T-helper 17 cell (primary cell): Measurements from ENCODE around the gene S100A7A. TPM values are rescaled to one million over a fixed set of nuclear protein-coding genes. Genes with fewer than 3 reads are reported as not detected.

Experiments
- ATAC-seq: fragments of 150-1000 bp; cut with Tn5 transposase; 2 replicates; pipeline ENCODE4 v1.10.0; 2021; ENCODE audit warnings: mild to moderate bottlenecking, moderate library complexity
- DNase-seq, 3 donors: peaks; one replicate each; pipeline versions ENCODE4 v3.0.0 to v3.0.0-alpha.2; 2020 to 2021
- H3K9me3 ChIP-seq: one replicate; pipeline ENCODE4 v1.7.0; 2013; ENCODE audit warnings: low read length, mild to moderate bottlenecking; ENCODE audit not compliant: control insufficient read depth, poor library complexity, severe bottlenecking
- H3K27ac Mint-ChIP-seq: one replicate; pipeline ENCODE4 v1.8.0; 2022; ENCODE audit warnings: mild to moderate bottlenecking, moderate library complexity, mixed read lengths
- H3K27me3 Mint-ChIP-seq: one replicate; pipeline ENCODE4 v1.8.0; 2022; ENCODE audit warnings: mixed read lengths
- H3K36me3 Mint-ChIP-seq: one replicate; pipeline ENCODE4 v1.8.0; 2022; ENCODE audit warnings: low read depth, mixed read lengths
- H3K4me1 Mint-ChIP-seq: one replicate; pipeline ENCODE4 v1.8.0; 2022; ENCODE audit warnings: mild to moderate bottlenecking, mixed read lengths
- H3K4me3 Mint-ChIP-seq: one replicate; pipeline ENCODE4 v1.8.0; 2022; ENCODE audit warnings: mild to moderate bottlenecking, moderate library complexity, mixed read lengths
- total RNA-seq, 4 donors: library from RNA in 2 of 4; stranded (reverse) in 2 of 4; gene quantifications; one replicate each; pipeline ENCODE4 v1.2.3 and lab custom pipeline; 2022 to 2026

The S100A7A gene
- not detected for total RNA-seq
- 0 reads per million in 2 donors for total RNA-seq (lab: John Stamatoyannopoulos, UW)

DNA sequence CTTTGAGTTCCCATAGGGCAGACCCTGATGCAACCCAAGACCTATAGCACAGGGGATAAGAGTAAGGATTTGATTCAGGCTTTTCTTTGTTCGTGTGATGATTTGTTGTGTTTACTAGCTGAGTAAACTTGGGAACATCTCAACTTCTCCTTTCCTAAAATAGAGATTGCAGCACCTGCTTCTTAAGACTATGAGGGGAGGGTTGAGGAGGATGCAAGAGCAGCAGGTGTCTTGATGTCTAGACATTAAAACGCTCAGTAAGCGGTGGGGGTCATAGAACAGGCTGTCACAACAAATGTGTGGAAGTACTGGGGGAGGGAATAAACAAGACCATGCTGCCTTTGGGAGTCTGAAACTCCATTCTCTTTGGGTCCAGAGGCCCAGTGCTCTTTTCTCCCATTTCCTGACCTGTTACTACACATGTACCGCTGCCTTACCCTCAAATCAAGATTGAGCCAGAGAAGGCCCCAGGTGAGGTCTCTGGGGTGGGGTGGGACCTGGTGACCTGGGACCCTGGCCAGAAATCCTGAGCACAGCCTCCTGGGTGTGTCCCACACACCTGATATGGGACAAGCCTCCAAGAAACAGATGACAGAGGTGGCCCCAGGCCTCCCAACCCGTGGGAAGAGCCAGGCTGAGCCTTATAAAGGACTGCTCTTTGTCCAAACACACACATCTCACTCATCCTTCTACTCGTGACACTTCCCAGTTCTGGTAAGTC is at the start of gene S100A7A:
Gene S100A7A (plus strand): TSS at position 671 of the 721 bp plus-strand sequence. CDS start 1,563 bp downstream, outside the sequence.
- H3K4me1 Mint-ChIP-seq, result no peaks in the 10 kb centered on the region
- peaks cover 29% of the 10 kb centered on the region for H3K27me3 Mint-ChIP-seq
- no peaks in the 10 kb centered on the region for H3K36me3 Mint-ChIP-seq
- ATAC-seq (no peak), DNase-seq (no peak)
- H3K4me3 Mint-ChIP-seq, result no peak within 1 kb of the TSS
- no peaks in the 10 kb centered on the region for H3K9me3 ChIP-seq
- no peak within 1 kb of the TSS for H3K27ac Mint-ChIP-seq

DNA sequence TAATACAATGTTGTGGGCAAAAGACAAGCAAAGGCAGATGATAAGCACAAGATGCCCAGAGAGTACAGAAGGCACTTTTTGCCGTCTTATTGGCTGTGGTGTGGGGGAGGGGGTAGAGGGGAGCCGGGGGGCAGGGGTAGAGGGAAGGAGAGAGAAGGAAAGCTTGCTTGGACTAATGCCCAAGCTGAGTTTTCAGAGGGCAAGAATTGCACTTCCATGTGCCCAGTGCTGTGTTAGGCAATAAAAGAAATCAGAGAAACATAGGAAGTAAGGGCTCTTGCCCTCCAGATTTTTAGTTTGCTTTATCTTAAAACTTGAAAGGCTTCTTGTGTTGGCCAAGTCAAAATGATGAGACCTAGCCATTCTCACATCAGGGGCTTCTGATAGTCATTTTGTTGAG is 49.2 kb upstream of the S100A7A start:
- H3K9me3 ChIP-seq, result no peaks in the 10 kb centered on the region
- Mint-ChIP-seq H3K27ac (no peak overlapping the region), H3K4me1 (peaks cover 4% of the 10 kb centered on the region), H3K36me3 (peaks cover 7% of the 10 kb centered on the region), H3K27me3 (peaks cover 38% of the 10 kb centered on the region), H3K4me3 (no peak overlapping the region)
- ATAC-seq (no peak), DNase-seq (no peak)

DNA sequence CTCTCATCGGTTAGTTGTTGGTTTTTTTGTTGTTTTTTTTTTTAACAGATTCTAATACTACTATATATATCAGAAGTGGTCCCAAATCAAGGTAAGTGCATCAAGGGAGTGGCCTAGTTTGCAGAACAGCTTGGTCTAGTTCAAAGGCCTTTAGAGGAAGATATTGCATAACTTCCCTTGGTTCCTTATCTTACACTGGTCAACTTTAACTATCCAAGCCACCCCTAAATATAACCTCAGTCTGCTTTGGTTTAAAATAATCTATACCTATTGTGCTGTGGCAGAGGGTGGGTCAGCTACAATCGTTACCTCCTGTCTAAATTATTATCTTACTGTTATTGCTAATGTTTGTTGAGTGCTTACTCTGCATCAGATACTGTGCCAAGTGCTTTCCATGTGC is 47.8 kb upstream of the S100A7A start:
- no peak for ATAC-seq
- Mint-ChIP-seq H3K4me3 (no peak overlapping the region), H3K36me3 (peaks cover 1% of the 10 kb centered on the region), H3K4me1 (peaks cover 4% of the 10 kb centered on the region), H3K27me3 (peaks cover 30% of the 10 kb centered on the region), H3K27ac (no peak overlapping the region)
- no peaks in the 10 kb centered on the region for H3K9me3 ChIP-seq
- DNase-seq, result no peak

DNA sequence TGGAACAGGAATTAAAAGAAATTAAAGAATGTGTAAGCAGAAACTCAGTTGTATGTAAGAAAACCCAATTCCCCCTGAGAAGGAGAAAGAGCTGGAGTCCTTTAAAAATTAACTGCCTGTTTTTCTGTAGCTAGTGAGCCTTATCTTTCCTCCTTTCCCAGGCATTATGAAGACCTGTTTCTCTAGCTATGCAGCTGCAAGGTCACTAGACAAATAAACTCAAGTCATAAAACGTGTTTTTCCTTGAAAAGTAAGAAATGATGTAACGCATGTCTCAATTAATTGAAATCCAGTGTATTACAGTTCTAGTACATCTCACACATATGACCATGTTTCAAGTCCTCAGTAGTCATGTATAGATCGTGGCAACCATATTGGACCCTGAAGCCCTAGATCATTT is 46.2 kb upstream of the S100A7A start:
- ATAC-seq (no peak), DNase-seq (no peak)
- H3K27ac Mint-ChIP-seq, result no peak overlapping the region
- H3K4me3 Mint-ChIP-seq, result no peak overlapping the region
- peaks cover 28% of the 10 kb centered on the region for H3K27me3 Mint-ChIP-seq
- no peaks in the 10 kb centered on the region for H3K9me3 ChIP-seq
- peaks cover 2% of the 10 kb centered on the region for H3K4me1 Mint-ChIP-seq
- no peaks in the 10 kb centered on the region for H3K36me3 Mint-ChIP-seq

DNA sequence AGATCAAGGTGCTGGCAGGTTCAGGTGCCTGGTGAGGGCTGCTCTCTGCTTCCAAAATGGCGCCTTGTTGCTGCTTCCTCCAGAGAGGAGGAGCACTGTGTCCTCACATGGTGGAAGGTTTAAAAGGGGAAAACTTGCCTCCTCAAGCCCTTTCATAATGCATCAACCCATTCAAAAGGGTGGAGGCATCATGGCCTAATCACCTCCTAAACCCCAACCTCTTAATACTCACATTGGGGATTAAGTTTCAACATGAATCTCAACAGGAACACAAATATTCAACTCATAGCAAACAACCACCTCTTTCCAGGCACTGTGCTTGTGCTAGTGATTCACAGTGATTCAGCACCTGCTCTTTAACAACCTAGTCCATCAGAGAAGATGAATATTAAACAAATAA is 45.1 kb upstream of the S100A7A start:
- no peak overlapping the region for H3K27ac Mint-ChIP-seq
- H3K36me3 Mint-ChIP-seq, result no peaks in the 10 kb centered on the region
- no peak for DNase-seq
- no peak for ATAC-seq
- H3K4me3 Mint-ChIP-seq, result no peak overlapping the region
- no peaks in the 10 kb centered on the region for H3K9me3 ChIP-seq
- peaks cover 2% of the 10 kb centered on the region for H3K4me1 Mint-ChIP-seq
- peaks cover 34% of the 10 kb centered on the region for H3K27me3 Mint-ChIP-seq

DNA sequence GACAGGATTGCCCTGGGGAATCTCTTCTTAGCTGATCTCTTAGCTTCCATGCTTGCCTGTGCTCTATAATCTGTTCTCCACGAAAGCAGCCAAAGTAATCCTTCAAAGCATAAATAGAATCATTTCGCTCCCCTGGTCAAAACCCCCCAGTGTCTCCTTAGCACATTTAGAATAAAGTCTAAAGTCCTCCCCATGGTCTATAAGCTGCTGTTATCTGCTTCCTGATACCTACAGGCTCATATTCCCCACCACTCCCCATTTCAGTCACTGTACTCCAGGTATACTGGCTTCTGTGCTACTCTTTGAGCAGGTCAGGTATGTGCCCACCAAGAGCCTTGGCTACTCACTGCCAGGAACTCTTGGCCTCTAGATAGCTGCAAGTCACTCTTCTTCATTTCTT is 43.7 kb upstream of the S100A7A start:
- Mint-ChIP-seq H3K4me3 (no peak overlapping the region), H3K27me3 (peaks cover 44% of the 10 kb centered on the region), H3K4me1 (peaks cover 2% of the 10 kb centered on the region), H3K36me3 (peaks cover 4% of the 10 kb centered on the region), H3K27ac (no peak overlapping the region)
- H3K9me3 ChIP-seq, result no peaks in the 10 kb centered on the region
- ATAC-seq, result no peak
- DNase-seq, result no peak

DNA sequence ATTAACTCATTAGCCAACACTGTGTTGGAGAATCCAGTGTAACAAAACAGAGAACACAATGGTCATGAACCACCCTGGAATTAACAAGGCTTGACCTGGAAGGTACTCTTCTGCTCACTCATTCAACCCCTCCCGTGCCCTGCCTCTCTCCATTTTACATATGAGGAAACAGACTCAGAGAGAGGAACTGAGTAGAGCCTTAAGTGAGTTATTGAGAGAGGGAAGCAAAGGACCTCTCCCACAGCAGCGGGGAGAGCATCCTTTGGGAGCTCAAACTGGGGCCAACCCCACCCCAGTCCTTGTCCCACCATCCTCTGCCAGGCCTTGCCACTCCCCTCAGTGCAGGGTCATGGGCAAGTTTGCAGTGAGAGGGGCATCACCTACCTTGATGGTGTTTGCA is 42.2 kb upstream of the S100A7A start:
- Mint-ChIP-seq H3K27me3 (peaks cover 54% of the 10 kb centered on the region), H3K36me3 (peaks cover 4% of the 10 kb centered on the region), H3K27ac (no peak overlapping the region), H3K4me3 (no peak overlapping the region), H3K4me1 (no peaks in the 10 kb centered on the region)
- no peak for DNase-seq
- no peaks in the 10 kb centered on the region for H3K9me3 ChIP-seq
- no peak for ATAC-seq

DNA sequence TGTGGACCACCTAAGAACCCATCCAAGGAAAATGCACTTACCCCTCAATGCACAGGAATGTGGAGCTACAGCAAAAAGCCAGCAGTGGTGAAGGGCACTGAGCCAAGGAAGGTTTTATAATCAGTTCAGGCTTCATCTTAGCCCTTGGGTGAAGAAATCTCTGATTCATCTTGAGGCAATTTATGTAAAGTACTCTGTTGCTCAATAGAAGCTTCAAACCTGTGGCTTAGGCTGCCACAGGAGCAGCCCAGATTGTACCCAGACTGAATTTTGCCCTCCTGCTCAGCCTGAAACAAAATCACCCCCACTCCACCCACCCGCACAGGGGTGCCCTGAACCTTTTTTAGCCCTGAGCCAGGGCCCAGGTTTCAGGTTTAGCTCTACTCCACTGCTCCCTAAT is 40.8 kb upstream of the S100A7A start, which contains the start of gene S100A12:
Gene S100A12 (minus strand): TSS at position 111 of the 400 bp plus-strand sequence. CDS start 1,029 bp downstream, outside the sequence.
- Mint-ChIP-seq H3K4me3 (no peak within 1 kb of the TSS), H3K36me3 (peaks cover 4% of the 10 kb centered on the region), H3K4me1 (no peaks in the 10 kb centered on the region), H3K27ac (no peak within 1 kb of the TSS), H3K27me3 (peaks cover 50% of the 10 kb centered on the region)
- ATAC-seq (no peak), DNase-seq (no peak)
- no peaks in the 10 kb centered on the region for H3K9me3 ChIP-seq

DNA sequence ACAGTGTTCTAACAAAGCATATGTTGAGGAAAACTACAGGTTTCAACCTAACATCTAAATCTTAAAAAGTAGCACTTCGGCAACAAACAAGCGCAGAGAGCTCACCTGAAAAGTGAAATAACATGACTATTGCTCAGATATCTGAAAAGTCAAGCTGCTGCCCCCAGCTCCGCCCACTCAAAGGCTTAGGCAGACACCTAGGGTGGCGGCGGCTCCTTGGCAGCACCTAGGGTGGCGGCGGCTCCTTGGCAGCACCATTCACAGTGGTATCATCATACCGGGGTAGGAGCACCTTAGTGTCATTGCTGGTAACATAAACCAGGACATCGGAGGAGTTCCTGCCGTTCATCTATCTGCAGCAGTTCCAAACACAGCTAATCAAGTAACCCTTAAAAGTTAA is 36.7 kb upstream of the S100A7A start:
- Mint-ChIP-seq H3K27ac (no peak overlapping the region), H3K36me3 (peaks cover 4% of the 10 kb centered on the region), H3K4me1 (no peaks in the 10 kb centered on the region), H3K27me3 (peaks cover 44% of the 10 kb centered on the region), H3K4me3 (no peak overlapping the region)
- no peak for DNase-seq
- H3K9me3 ChIP-seq, result peaks cover 3% of the 10 kb centered on the region
- no peak for ATAC-seq

DNA sequence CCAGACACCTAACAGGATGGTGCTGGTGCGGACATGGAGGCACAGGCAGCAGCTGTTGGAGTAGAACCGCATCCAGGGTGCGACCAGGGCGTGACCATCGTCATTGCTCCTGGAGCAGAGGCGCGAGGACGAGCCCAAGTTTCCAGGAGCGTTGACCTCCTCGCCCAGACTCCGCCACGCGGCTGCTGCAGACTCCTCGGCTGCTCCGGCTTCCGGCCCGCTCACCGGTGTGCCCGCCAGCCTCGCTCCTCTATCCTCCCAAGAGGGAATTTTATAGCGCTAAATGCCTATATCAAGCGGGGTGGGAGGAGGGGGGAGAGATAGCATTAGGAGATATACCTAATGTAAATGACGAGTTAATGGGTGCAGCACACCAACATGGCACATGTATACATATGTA is 35.6 kb upstream of the S100A7A start:
- ATAC-seq, result no peak
- peaks cover 4% of the 10 kb centered on the region for H3K36me3 Mint-ChIP-seq
- no peak overlapping the region for H3K4me3 Mint-ChIP-seq

DNA sequence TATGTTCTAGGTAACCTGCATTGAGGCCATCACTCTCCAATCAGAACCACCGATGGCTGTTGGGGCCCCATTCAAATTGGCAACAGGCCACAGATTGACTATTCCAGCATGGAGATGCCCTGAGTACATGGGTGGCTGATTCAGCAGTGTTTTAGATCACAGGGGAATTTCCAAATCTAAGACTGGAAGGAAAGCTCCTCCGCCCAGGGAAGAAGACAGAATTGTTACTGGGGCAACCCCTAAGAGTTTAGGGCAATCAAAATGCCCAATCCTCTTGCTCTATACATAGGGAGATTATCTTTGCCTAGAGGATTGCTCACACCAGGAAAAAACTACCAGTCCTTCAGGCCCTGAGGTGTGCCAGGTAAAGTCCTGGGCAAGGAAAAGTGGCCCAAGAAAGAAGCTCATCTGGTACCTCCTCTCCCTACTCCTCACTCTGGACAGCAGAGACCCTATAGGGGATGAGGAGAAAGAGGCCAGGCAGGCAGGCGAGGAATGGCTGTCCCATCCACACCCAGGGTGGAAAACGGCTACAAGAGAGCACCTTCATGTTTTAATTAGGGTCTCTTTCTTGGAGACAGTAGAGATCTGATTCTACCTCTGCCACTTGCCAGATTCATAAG is 31.3 kb upstream of the S100A7A start:
- ATAC-seq (no peak), DNase-seq (no peak)
- Mint-ChIP-seq H3K4me3 (no peak overlapping the region), H3K27me3 (peaks cover 9% of the 10 kb centered on the region), H3K27ac (no peak overlapping the region), H3K36me3 (no peaks in the 10 kb centered on the region), H3K4me1 (no peaks in the 10 kb centered on the region)
- peaks cover 3% of the 10 kb centered on the region for H3K9me3 ChIP-seq

More for the DNA sequence above, 35.6 kb upstream of the S100A7A start:
- peaks cover 3% of the 10 kb centered on the region for H3K9me3 ChIP-seq
- Mint-ChIP-seq H3K27me3 (peaks cover 34% of the 10 kb centered on the region), H3K4me1 (no peaks in the 10 kb centered on the region), H3K27ac (no peak overlapping the region)
- no peak for DNase-seq

DNA sequence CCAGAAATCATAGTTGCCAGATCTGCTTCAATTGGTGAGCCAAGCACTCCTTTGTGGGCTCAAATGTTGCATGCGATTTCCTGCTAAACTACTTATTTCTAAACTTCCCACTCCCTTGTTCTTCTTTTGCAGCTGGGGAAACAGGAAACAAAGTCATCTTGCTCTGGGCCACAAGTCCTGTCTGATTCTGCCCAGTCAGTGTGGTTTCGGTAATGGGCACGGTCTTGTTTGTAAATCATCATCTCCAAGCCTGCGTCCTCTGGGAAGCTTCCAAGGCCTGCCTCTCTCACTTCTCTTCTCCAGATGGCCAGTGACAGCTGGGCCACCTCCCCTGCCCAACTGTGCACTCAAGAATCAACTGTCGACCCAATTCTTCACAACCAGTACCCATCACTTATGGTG is 29.8 kb upstream of the S100A7A start:
- Mint-ChIP-seq H3K36me3 (no peaks in the 10 kb centered on the region), H3K27ac (no peak overlapping the region), H3K4me1 (peaks cover 2% of the 10 kb centered on the region), H3K4me3 (no peak overlapping the region), H3K27me3 (peaks cover 24% of the 10 kb centered on the region)
- ATAC-seq (peak; percentile 18), DNase-seq (no peak)
- peaks cover 3% of the 10 kb centered on the region for H3K9me3 ChIP-seq

DNA sequence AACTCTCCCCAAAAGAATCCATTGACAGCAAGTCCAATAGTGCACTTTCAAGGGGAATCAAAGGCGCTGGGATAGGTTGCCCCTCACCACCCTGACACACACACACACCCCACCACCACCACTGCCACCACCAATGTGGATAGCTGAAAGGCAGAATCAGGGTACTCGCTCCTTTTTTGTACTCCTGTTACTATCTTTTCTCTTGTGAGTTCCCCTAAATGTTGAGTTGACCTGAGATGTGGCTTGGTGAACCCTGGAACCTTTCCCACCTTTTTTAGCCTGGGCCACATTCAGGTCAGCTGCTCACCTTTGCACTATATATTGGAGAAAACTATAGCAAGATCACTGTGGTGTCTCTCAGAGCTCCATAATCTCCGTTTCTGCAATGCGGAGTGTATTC is 29.3 kb upstream of the S100A7A start:
- Mint-ChIP-seq H3K27ac (no peak overlapping the region), H3K4me1 (peaks cover 2% of the 10 kb centered on the region), H3K27me3 (peaks cover 29% of the 10 kb centered on the region), H3K4me3 (no peak overlapping the region), H3K36me3 (no peaks in the 10 kb centered on the region)
- DNase-seq, result no peak
- H3K9me3 ChIP-seq, result no peaks in the 10 kb centered on the region
- ATAC-seq, result no peak

DNA sequence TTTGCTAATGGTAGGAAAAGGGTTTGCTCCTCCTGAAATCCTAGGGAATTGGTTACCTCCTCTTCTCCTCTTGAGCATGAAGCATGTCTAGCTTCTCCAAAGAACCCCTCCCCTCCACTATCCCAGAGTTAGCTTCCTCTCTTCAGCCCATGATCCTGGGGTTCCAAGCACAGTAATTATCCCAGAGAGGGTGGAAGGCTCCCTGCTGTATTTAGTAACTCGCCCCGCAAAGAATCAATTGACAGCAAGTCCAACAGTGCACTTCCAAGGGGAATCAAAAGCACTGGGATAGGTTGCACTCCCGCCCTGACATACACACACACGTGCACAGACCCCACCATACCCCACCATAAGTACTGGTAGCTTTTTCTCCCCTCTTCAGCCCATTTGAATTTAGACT is 28.5 kb upstream of the S100A7A start:
- ATAC-seq, result no peak
- no peak for DNase-seq
- H3K27me3 Mint-ChIP-seq, result peaks cover 37% of the 10 kb centered on the region
- H3K9me3 ChIP-seq, result no peaks in the 10 kb centered on the region
- no peaks in the 10 kb centered on the region for H3K36me3 Mint-ChIP-seq
- H3K4me3 Mint-ChIP-seq, result no peak overlapping the region
- H3K4me1 Mint-ChIP-seq, result peaks cover 2% of the 10 kb centered on the region
- no peak overlapping the region for H3K27ac Mint-ChIP-seq
